Tibial nerve (tissue), 4 donors: ENCODE data around the gene BIRC2.

Experiments used
- EP300 ChIP-seq, 2 donors: sonication (generic); formaldehyde crosslinking; IDR thresholded peaks; one replicate each; pipeline ENCODE4 v1.6.1; 2017; ENCODE audit warnings: antibody characterized with exemption in 2 of 2, mild to moderate bottlenecking in 1 of 2
- POLR2A ChIP-seq, 2 donors: fragments of 450-650 bp; IDR thresholded peaks; one replicate each; pipeline ENCODE4 v1.6.1; 2017; ENCODE audit warnings: antibody characterized with exemption in 2 of 2, mild to moderate bottlenecking in 2 of 2, moderate library complexity in 2 of 2
- TF ChIP-seq, protein P1 (sequence below), 5 experiments: fragments of 200-600 bp in 3 of 5; fragments of 450-650 bp in 2 of 5; sonication (generic) in 3 of 5; IDR thresholded peaks; one replicate each; pipeline ENCODE4 v1.5.1; 2016 to 2019; ENCODE audit warnings: antibody characterized with exemption in 5 of 5, mild to moderate bottlenecking in 3 of 5, moderate library complexity in 2 of 5

DNA sequence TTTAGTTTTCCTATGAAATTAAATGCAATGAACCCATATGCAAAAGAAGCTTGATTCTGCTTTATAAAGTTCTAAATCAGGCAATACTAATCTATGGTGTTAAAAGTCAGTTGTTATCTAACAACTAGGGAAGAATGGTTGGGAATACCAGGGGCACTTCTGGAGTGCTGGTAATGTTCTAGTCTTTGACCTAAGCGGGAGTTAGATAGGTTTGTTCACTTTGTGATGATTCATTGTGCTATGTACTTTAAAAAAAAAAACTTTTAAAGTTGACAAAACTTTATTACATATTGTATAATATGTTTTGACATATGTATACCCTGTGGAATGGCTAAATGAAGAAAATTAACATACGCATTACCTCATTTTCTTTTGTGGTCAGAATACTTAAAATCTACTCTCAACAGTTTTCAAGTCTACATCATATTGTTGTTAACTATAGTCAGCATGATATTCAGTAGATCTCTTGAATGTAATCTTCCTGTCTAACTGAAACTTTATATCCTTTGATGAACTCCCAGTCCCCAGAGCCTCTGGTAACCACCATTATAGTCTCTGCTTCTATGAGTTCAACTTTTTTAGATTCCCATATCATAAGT, 39.2 kb downstream of the BIRC2 start:
- TF ChIP-seq, protein P1, sequence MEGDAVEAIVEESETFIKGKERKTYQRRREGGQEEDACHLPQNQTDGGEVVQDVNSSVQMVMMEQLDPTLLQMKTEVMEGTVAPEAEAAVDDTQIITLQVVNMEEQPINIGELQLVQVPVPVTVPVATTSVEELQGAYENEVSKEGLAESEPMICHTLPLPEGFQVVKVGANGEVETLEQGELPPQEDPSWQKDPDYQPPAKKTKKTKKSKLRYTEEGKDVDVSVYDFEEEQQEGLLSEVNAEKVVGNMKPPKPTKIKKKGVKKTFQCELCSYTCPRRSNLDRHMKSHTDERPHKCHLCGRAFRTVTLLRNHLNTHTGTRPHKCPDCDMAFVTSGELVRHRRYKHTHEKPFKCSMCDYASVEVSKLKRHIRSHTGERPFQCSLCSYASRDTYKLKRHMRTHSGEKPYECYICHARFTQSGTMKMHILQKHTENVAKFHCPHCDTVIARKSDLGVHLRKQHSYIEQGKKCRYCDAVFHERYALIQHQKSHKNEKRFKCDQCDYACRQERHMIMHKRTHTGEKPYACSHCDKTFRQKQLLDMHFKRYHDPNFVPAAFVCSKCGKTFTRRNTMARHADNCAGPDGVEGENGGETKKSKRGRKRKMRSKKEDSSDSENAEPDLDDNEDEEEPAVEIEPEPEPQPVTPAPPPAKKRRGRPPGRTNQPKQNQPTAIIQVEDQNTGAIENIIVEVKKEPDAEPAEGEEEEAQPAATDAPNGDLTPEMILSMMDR (IDR thresholded peaks at IDR 0.05): no peak
- TF ChIP-seq POLR2A (IDR thresholded peaks at IDR 0.05) (no peak), EP300 (IDR thresholded peaks at IDR 0.05) (no peak)
